IPS-NIHi11 (cell line): ENCODE measurements around the gene PLA2G4E.

ENCODE experiments used
- DNase-seq: peaks from one replicate; pipeline ENCODE4 v3.0.0; 2012; ENCODE audit warnings: mixed read lengths, low spot score

PLA2G4E gene

GRCh38 chr15:41992803-41993190 lies 28.0 kb downstream of the PLA2G4E start:
- no peak for DNase-seq

GRCh38 chr15:41992151-41992802 lies 28.6 kb downstream of the PLA2G4E start:
- DNase-seq = no peak

GRCh38 chr15:41990691-41991090 lies 30.2 kb downstream of the PLA2G4E start:
- no peak for DNase-seq

GRCh38 chr15:41990243-41990605 lies 30.6 kb downstream of the PLA2G4E start:
- no peak for DNase-seq

GRCh38 chr15:41989573-41990242 lies 31.1 kb downstream of the PLA2G4E start:
- peak; percentile 95 for DNase-seq

- no peak for DNase-seq
Observed at GRCh38 chr15:41988896-41989572, 31.8 kb downstream of the PLA2G4E start.

- no peak for DNase-seq
Observed at GRCh38 chr15:41987925-41988275, 32.9 kb downstream of the PLA2G4E start.

GRCh38 chr15:41987246-41987924 lies 33.5 kb downstream of the PLA2G4E start:
- DNase-seq = no peak

- DNase-seq = no peak
Observed at GRCh38 chr15:41985236-41986160, 35.3 kb downstream of the PLA2G4E start.

GRCh38 chr15:41984622-41985021 lies 36.2 kb downstream of the PLA2G4E start:
- no peak for DNase-seq

GRCh38 chr15:41983621-41984571 lies 36.9 kb downstream of the PLA2G4E start:
- no peak for DNase-seq

- DNase-seq = peak; percentile 41
Observed at GRCh38 chr15:41983221-41983620, 37.6 kb downstream of the PLA2G4E start.

- no peak for DNase-seq
Observed at GRCh38 chr15:41982133-41982930, 38.5 kb downstream of the PLA2G4E start.

GRCh38 chr15:41981371-41982132 lies 39.3 kb downstream of the PLA2G4E start:
- no peak for DNase-seq

- no peak for DNase-seq
Observed at GRCh38 chr15:41980654-41981323, 40.1 kb downstream of the PLA2G4E start.

- DNase-seq = no peak
Observed at GRCh38 chr15:41979493-41980266, 41.2 kb downstream of the PLA2G4E start.

GRCh38 chr15:41978534-41978933 lies 42.3 kb downstream of the PLA2G4E start:
- no peak for DNase-seq
